CD4-positive, alpha-beta T cell treated with Interferon alpha-2 for 1 hour (primary cell): ENCODE data around the gene LAMA2.

Experiments used
- DNase-seq, 2 donors: peaks; one replicate each; pipeline ENCODE4 v3.0.0-alpha.2; 2020 to 2022

The LAMA2 gene

GRCh38 chr6:129280749-129281148 lies 397.8 kb downstream of the LAMA2 start:
- DNase-seq: peak; percentile 23 to 73

GRCh38 chr6:129281168-129281796 lies 398.3 kb downstream of the LAMA2 start:
- DNase-seq: no peak

- DNase-seq: no peak
Measured at GRCh38 chr6:129282019-129282418, 399.1 kb downstream of the LAMA2 start.

GRCh38 chr6:129284225-129284624 lies 401.3 kb downstream of the LAMA2 start:
- DNase-seq: no peak

- DNase-seq: no peak
Measured at GRCh38 chr6:129287231-129288177, 404.6 kb downstream of the LAMA2 start.

GRCh38 chr6:129289442-129289841 lies 406.5 kb downstream of the LAMA2 start:
- no peak for DNase-seq

GRCh38 chr6:129292836-129293235 lies 409.9 kb downstream of the LAMA2 start:
- DNase-seq: no peak

- no peak for DNase-seq
Measured at GRCh38 chr6:129297592-129297991, 414.7 kb downstream of the LAMA2 start.

- DNase-seq: no peak
Measured at GRCh38 chr6:129302671-129303070, 419.7 kb downstream of the LAMA2 start.

- DNase-seq: no peak
Measured at GRCh38 chr6:129306826-129307225, 423.9 kb downstream of the LAMA2 start.

- DNase-seq: no peak
Measured at GRCh38 chr6:129307845-129308244, 424.9 kb downstream of the LAMA2 start.

- DNase-seq: no peak
Measured at GRCh38 chr6:129309154-129309553, 426.2 kb downstream of the LAMA2 start.

- no peak for DNase-seq
Measured at GRCh38 chr6:129312880-129313279, 429.9 kb downstream of the LAMA2 start.

- no peak for DNase-seq
Measured at GRCh38 chr6:129314575-129314974, 431.6 kb downstream of the LAMA2 start.

- DNase-seq: no peak
Measured at GRCh38 chr6:129317931-129318820, 435.2 kb downstream of the LAMA2 start.

GRCh38 chr6:129320892-129321291 lies 438.0 kb downstream of the LAMA2 start:
- no peak for DNase-seq

GRCh38 chr6:129321303-129321702 lies 438.4 kb downstream of the LAMA2 start:
- DNase-seq: no peak

- no peak for DNase-seq
Measured at GRCh38 chr6:129324345-129324744, 441.4 kb downstream of the LAMA2 start.

GRCh38 chr6:129329678-129330077 lies 446.7 kb downstream of the LAMA2 start:
- DNase-seq: no peak

GRCh38 chr6:129331450-129332138 lies 448.7 kb downstream of the LAMA2 start:
- DNase-seq: no peak

- no peak for DNase-seq
Measured at GRCh38 chr6:129335792-129336191, 452.9 kb downstream of the LAMA2 start.

- no peak for DNase-seq
Measured at GRCh38 chr6:129338683-129339082, 455.7 kb downstream of the LAMA2 start.

GRCh38 chr6:129340983-129341382 lies 458.0 kb downstream of the LAMA2 start:
- DNase-seq: no peak
